ENCODE results near the gene ATXN2. TPM values are rescaled to one million over a fixed set of nuclear protein-coding genes. Genes with fewer than 3 reads are reported as not detected.

The ATXN2 gene
- total and polyA plus RNA-seq, 7 experiments from 2014 or later = 23.9 to 71.9 (median 44.0) TPM

- peak overlapping the region in 8 of 9 donors; percentile 21 to 86 (median 72) for H3K27ac Mint-ChIP-seq
- H3K27me3 ChIP-seq (ENCODE audit: control insufficient read depth in 2 of 2, insufficient read depth in 2 of 2, low read length in 2 of 2) = no peaks in the 10 kb centered on the region
- no peak overlapping the region for H3K4me3 ChIP-seq (ENCODE audit: low read length)
- H3K9me3 ChIP-seq (ENCODE audit: control insufficient read depth in 2 of 3, low read length in 3 of 3) = no peaks in the 10 kb centered on the region
- peak overlapping the region in 7 of 10 donors; percentile 29 to 96 (median 67) for H3K4me3 Mint-ChIP-seq
- H3K27ac ChIP-seq (ENCODE audit: low read depth, low read length) = peak overlapping the region; percentile 97
- ChIA-PET POLR2A (interaction anchor here (0.6 to 13.2 kb wide), 6 partner anchors 10 to 1006 kb away, joined by 3 to 127 read pairs (median 8); no protein-coding TSS in a partner anchor), CTCF (interaction anchor here (2.4 to 7.1 kb wide), 4 partner anchors 14 to 43 kb away, joined by 9 to 62 read pairs (median 24); no protein-coding TSS in a partner anchor)
- peaks cover 45 to 86% (median 70%) of the 10 kb centered on the region in 7 donors for H3K4me1 Mint-ChIP-seq
- H3K27me3 Mint-ChIP-seq = no peaks in the 10 kb centered on the region
- no peaks in the 10 kb centered on the region for H3K9me3 Mint-ChIP-seq
- peaks cover 68 to 80% of the 10 kb centered on the region in 2 donors for H3K4me1 ChIP-seq (ENCODE audit: control insufficient read depth in 2 of 2, insufficient read depth in 2 of 2, low read length in 2 of 2)
- peaks cover 0 to 15% (median 5%) of the 10 kb centered on the region in 5 donors for H3K36me3 Mint-ChIP-seq
- ATAC-seq (no peak), DNase-seq (peak in 1 of 9 donors; percentile 4)
- intact Hi-C loops (cut with micrococcal nuclease) = no loop called here
- peaks cover 0 to 5% (median 0%) of the 10 kb centered on the region in 3 experiments for H3K36me3 ChIP-seq (ENCODE audit: control insufficient read depth in 2 of 3, insufficient read depth in 3 of 3, low read length in 3 of 3)
Measured at GRCh38 chr12:111410431-111411184, 188.5 kb downstream of the ATXN2 start.

DNA sequence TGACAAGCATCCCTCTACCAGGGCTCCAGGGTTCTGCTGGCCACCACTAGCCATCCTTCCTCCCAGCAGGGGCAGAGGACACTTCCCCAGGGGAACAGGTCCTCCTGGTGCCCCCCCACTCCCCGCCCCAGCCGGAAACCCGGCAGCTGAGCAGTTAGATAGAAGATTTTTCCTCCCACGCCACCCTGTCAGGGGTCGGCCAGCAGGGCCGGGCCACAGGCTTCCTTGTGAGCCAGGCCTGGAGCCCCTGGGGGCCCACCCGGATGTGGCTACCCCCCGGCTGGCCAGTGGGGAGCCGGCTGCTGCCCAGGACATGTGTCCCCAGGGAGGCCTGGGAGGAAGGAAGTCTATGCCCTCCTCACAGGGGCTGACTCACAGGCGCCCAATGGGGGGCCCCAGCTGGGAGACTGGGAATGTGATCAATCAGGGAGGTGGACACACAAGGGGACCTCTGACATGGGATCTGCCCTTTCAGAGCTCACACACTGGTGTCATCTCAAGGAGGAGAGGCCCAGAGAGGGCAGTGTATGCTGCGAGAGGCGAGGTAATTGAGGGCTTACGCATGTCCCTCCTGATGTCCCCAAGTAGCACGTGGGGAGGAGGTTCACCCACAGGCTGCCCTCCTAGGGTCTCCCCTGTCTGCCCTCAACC is 189.2 kb downstream of the ATXN2 start:
- Mint-ChIP-seq H3K27me3 (no peaks in the 10 kb centered on the region), H3K4me3 (peak overlapping the region; percentile 37 to 96 (median 81)), H3K9me3 (no peaks in the 10 kb centered on the region), H3K27ac (peak overlapping the region in 8 of 9 donors; percentile 16 to 96 (median 84)), H3K36me3 (peaks cover 0 to 11% (median 2%) of the 10 kb centered on the region in 5 donors), H3K4me1 (peaks cover 42 to 86% (median 66%) of the 10 kb centered on the region in 7 donors)
- peaks cover 66 to 78% of the 10 kb centered on the region in 2 donors for H3K4me1 ChIP-seq (ENCODE audit: control insufficient read depth in 2 of 2, insufficient read depth in 2 of 2, low read length in 2 of 2)
- DNase-seq (peak in 3 of 9 donors; percentile 35 to 49 (median 48)), ATAC-seq (no peak)
- H3K4me3 ChIP-seq (ENCODE audit: low read length) = peak overlapping the region; percentile 48
- H3K27me3 ChIP-seq (ENCODE audit: control insufficient read depth in 2 of 2, insufficient read depth in 2 of 2, low read length in 2 of 2) = no peaks in the 10 kb centered on the region
- intact Hi-C loops (cut with micrococcal nuclease) = loop anchor here (1.0 to 10.0 kb wide), 3 partner anchors 7 to 665 kb away; partner anchors contain the start of genes ACAD10 (in 1 of the 2), BRAP (in 1 of the 2) and PPP1CC (in 1 of the 2)
- H3K36me3 ChIP-seq (ENCODE audit: control insufficient read depth in 2 of 3, insufficient read depth in 3 of 3, low read length in 3 of 3) = peaks cover 0 to 5% (median 0%) of the 10 kb centered on the region in 3 experiments
- H3K9me3 ChIP-seq (ENCODE audit: control insufficient read depth in 2 of 3, low read length in 3 of 3) = no peaks in the 10 kb centered on the region
- ChIA-PET CTCF (interaction anchor here (2.6 to 7.1 kb wide), 4 partner anchors 13 to 43 kb away, joined by 9 to 62 read pairs (median 22); no protein-coding TSS in a partner anchor), POLR2A (interaction anchor here (0.6 to 13.2 kb wide), 6 partner anchors 11 to 1007 kb away, joined by 3 to 127 read pairs (median 12); no protein-coding TSS in a partner anchor)
- H3K27ac ChIP-seq (ENCODE audit: low read depth, low read length) = peak overlapping the region; percentile 97

- Histone ChIP-seq H3K36me3 (ENCODE audit: control insufficient read depth in 2 of 3, insufficient read depth in 3 of 3, low read length in 3 of 3) (peaks cover 0 to 5% (median 0%) of the 10 kb centered on the region in 3 experiments), H3K4me1 (ENCODE audit: control insufficient read depth in 2 of 2, insufficient read depth in 2 of 2, low read length in 2 of 2) (peaks cover 70 to 78% of the 10 kb centered on the region in 2 donors), H3K27me3 (ENCODE audit: control insufficient read depth in 2 of 2, insufficient read depth in 2 of 2, low read length in 2 of 2) (no peaks in the 10 kb centered on the region), H3K9me3 (ENCODE audit: control insufficient read depth in 2 of 3, low read length in 3 of 3) (no peaks in the 10 kb centered on the region), H3K4me3 (ENCODE audit: low read length) (peak overlapping the region; percentile 48), H3K27ac (ENCODE audit: low read depth, low read length) (peak overlapping the region; percentile 97)
- Mint-ChIP-seq H3K4me3 (peak overlapping the region; percentile 63 to 96 (median 81)), H3K9me3 (no peaks in the 10 kb centered on the region), H3K27ac (peak overlapping the region; percentile 77 to 96 (median 85)), H3K36me3 (peaks cover 0 to 9% (median 0%) of the 10 kb centered on the region in 5 donors), H3K4me1 (peaks cover 42 to 86% (median 65%) of the 10 kb centered on the region in 7 donors), H3K27me3 (no peaks in the 10 kb centered on the region)
- CTCF ChIA-PET = interaction anchor here (3.4 to 7.1 kb wide), 3 partner anchors 13 to 44 kb away, joined by 14 to 62 read pairs (median 31); no protein-coding TSS in a partner anchor
- intact Hi-C loops (cut with micrococcal nuclease) = loop anchor here (1.0 to 10.0 kb wide), 3 partner anchors 8 to 665 kb away; partner anchors contain the start of genes ACAD10 (in 1 of the 2), BRAP (in 1 of the 2) and PPP1CC (in 1 of the 2)
- ATAC-seq (no peak), DNase-seq (peak in 3 of 9 donors; percentile 21 to 43 (median 33))
- POLR2A ChIA-PET = interaction anchor here (0.5 to 13.2 kb wide), 7 partner anchors 9 to 70 kb away, joined by 3 to 127 read pairs (median 12); no protein-coding TSS in a partner anchor
Measured at GRCh38 chr12:111409403-111409779, 189.7 kb downstream of the ATXN2 start.

- H3K4me1 Mint-ChIP-seq = peaks cover 45 to 87% (median 66%) of the 10 kb centered on the region in 7 donors
- ChIA-PET CTCF (interaction anchor here (0.7 to 7.1 kb wide), 4 partner anchors 12 to 44 kb away, joined by 4 to 62 read pairs (median 22); no protein-coding TSS in a partner anchor), POLR2A (interaction anchor here (0.5 to 13.2 kb wide), 7 partner anchors 10 to 70 kb away, joined by 3 to 127 read pairs (median 12); no protein-coding TSS in a partner anchor)
- Histone ChIP-seq H3K4me3 (ENCODE audit: low read length) (peak overlapping the region; percentile 48), H3K27ac (ENCODE audit: low read depth, low read length) (peak overlapping the region; percentile 97), H3K9me3 (ENCODE audit: control insufficient read depth in 2 of 3, low read length in 3 of 3) (no peaks in the 10 kb centered on the region), H3K27me3 (ENCODE audit: control insufficient read depth in 2 of 2, insufficient read depth in 2 of 2, low read length in 2 of 2) (no peaks in the 10 kb centered on the region), H3K36me3 (ENCODE audit: control insufficient read depth in 2 of 3, insufficient read depth in 3 of 3, low read length in 3 of 3) (peaks cover 0 to 5% (median 0%) of the 10 kb centered on the region in 3 experiments), H3K4me1 (ENCODE audit: control insufficient read depth in 2 of 2, insufficient read depth in 2 of 2, low read length in 2 of 2) (peaks cover 73 to 78% of the 10 kb centered on the region in 2 donors)
- H3K4me3 Mint-ChIP-seq = peak overlapping the region; percentile 63 to 96 (median 81)
- peaks cover 0 to 9% (median 0%) of the 10 kb centered on the region in 5 donors for H3K36me3 Mint-ChIP-seq
- peak in 1 of 9 donors; percentile 13 for DNase-seq
- H3K27ac Mint-ChIP-seq = peak overlapping the region; percentile 77 to 96 (median 85)
- H3K9me3 Mint-ChIP-seq = no peaks in the 10 kb centered on the region
- no peaks in the 10 kb centered on the region for H3K27me3 Mint-ChIP-seq
- no peak for ATAC-seq
- intact Hi-C loops (cut with micrococcal nuclease) = loop anchor here (1.0 to 10.0 kb wide), 3 partner anchors 8 to 664 kb away; partner anchors contain the start of genes ACAD10 (in 1 of the 2), BRAP (in 1 of the 2) and PPP1CC (in 1 of the 2)
Measured at GRCh38 chr12:111408686-111409402, 190.3 kb downstream of the ATXN2 start.

DNA sequence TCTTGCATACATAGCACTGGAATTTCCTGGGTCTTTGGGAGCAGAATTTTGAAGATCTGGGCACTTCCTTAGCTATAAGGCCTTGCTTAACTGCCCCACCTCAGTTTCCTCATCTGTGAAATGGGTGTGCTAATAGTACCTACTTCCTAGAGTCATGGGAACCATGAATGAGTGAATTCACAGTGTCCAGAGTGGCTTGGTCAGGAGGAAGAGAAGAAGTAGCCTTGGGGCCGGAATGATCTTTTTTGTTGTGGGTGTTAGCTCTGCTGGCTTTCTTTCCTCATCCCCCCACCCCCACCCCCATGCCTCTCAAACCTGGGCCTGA is 191.0 kb downstream of the ATXN2 start:
- DNase-seq (no peak), ATAC-seq (no peak)
- H3K36me3 ChIP-seq (ENCODE audit: control insufficient read depth in 2 of 3, insufficient read depth in 3 of 3, low read length in 3 of 3) = peaks cover 0 to 5% (median 0%) of the 10 kb centered on the region in 3 experiments
- H3K27ac Mint-ChIP-seq = peak overlapping the region; percentile 29 to 96 (median 84)
- H3K27me3 Mint-ChIP-seq = no peaks in the 10 kb centered on the region
- H3K4me1 Mint-ChIP-seq = peaks cover 45 to 87% (median 66%) of the 10 kb centered on the region in 7 donors
- H3K4me3 Mint-ChIP-seq = peak overlapping the region; percentile 78 to 96 (median 90)
- H3K4me3 ChIP-seq (ENCODE audit: low read length) = peak overlapping the region; percentile 79
- intact Hi-C loops (cut with micrococcal nuclease) = loop anchor here (5.0 to 10.0 kb wide), 2 partner anchors 279 to 663 kb away; partner anchors contain the start of genes ACAD10 (in 1 of the 2), BRAP (in 1 of the 2) and PPP1CC (in 1 of the 2)
- POLR2A ChIA-PET = interaction anchor here (0.6 to 13.2 kb wide), 7 partner anchors 11 to 44 kb away, joined by 3 to 127 read pairs (median 12); no protein-coding TSS in a partner anchor
- peaks cover 0 to 6% (median 0%) of the 10 kb centered on the region in 5 donors for H3K36me3 Mint-ChIP-seq
- H3K9me3 Mint-ChIP-seq = no peaks in the 10 kb centered on the region
- no peaks in the 10 kb centered on the region for H3K9me3 ChIP-seq (ENCODE audit: control insufficient read depth in 2 of 3, low read length in 3 of 3)
- peak overlapping the region; percentile 97 for H3K27ac ChIP-seq (ENCODE audit: low read depth, low read length)
- no peaks in the 10 kb centered on the region for H3K27me3 ChIP-seq (ENCODE audit: control insufficient read depth in 2 of 2, insufficient read depth in 2 of 2, low read length in 2 of 2)
- peaks cover 72 to 78% of the 10 kb centered on the region in 2 donors for H3K4me1 ChIP-seq (ENCODE audit: control insufficient read depth in 2 of 2, insufficient read depth in 2 of 2, low read length in 2 of 2)
- CTCF ChIA-PET = interaction anchor here (0.7 to 7.1 kb wide), 4 partner anchors 11 to 45 kb away, joined by 4 to 62 read pairs (median 22); no protein-coding TSS in a partner anchor
